ENCODE measurements around the gene DBP.

The DBP gene

GRCh38 chr19:48608798-48609263, 28.3 kb downstream of the DBP start:
- TF ChIP-seq RAD21 (IDR thresholded peaks at IDR 0.05; ENCODE audit: low read depth) (peak; percentile 16; the same call in 1 of the 2 replicates), MAX (IDR thresholded peaks at IDR 0.05) (no peak), TCF12 (IDR thresholded peaks at IDR 0.05; ENCODE audit: low read depth) (no peak), CREB1 (IDR thresholded peaks at IDR 0.05; ENCODE audit: low read depth) (no peak), ZBTB7A (IDR thresholded peaks at IDR 0.05; ENCODE audit: low read depth) (no peak)

- TF ChIP-seq TAF1 (IDR thresholded peaks at IDR 0.05; ENCODE audit: low read depth) (no peak), TEAD4 (IDR thresholded peaks at IDR 0.05) (no peak)
Observed at GRCh38 chr19:48607359-48607755, 29.8 kb downstream of the DBP start.

- TF ChIP-seq TCF12 (IDR thresholded peaks at IDR 0.05; ENCODE audit: low read depth), result no peak
- TF ChIP-seq REST (IDR thresholded peaks at IDR 0.05; ENCODE audit: low read depth), result no peak
- TF ChIP-seq MAX (IDR thresholded peaks at IDR 0.05), result no peak
- no peak for TF ChIP-seq CEBPB (IDR thresholded peaks at IDR 0.05)
- no peak for TF ChIP-seq ZBTB7A (IDR thresholded peaks at IDR 0.05; ENCODE audit: low read depth)
- no peak for TF ChIP-seq TEAD4 (IDR thresholded peaks at IDR 0.05)
- no peak for TF ChIP-seq TAF1 (IDR thresholded peaks at IDR 0.05; ENCODE audit: low read depth)
- no peak for TF ChIP-seq CREB1 (IDR thresholded peaks at IDR 0.05; ENCODE audit: low read depth)
- no peak for TF ChIP-seq NFIC (IDR thresholded peaks at IDR 0.05)
- TF ChIP-seq EP300 (IDR thresholded peaks at IDR 0.05; ENCODE audit: borderline replicate concordance), result no peak
Observed at GRCh38 chr19:48606463-48607358, 30.5 kb downstream of the DBP start, which contains the start of gene SPACA4. Gene SPACA4 (plus strand): TSS chr19:48606742. CDS start chr19:48606979, 237 bp downstream.

- TF ChIP-seq USF1 (IDR thresholded peaks at IDR 0.05), result no peak
- TF ChIP-seq EP300 (IDR thresholded peaks at IDR 0.05; ENCODE audit: borderline replicate concordance), result no peak
- TF ChIP-seq YY1 (IDR thresholded peaks at IDR 0.05; ENCODE audit: low read depth), result no peak
- no peak for TF ChIP-seq TEAD4 (IDR thresholded peaks at IDR 0.05)
- no peak for TF ChIP-seq TAF1 (IDR thresholded peaks at IDR 0.05; ENCODE audit: low read depth)
- TF ChIP-seq NFIC (IDR thresholded peaks at IDR 0.05), result no peak
- TF ChIP-seq REST (IDR thresholded peaks at IDR 0.05; ENCODE audit: low read depth), result no peak
- TF ChIP-seq ZBTB7A (IDR thresholded peaks at IDR 0.05; ENCODE audit: low read depth), result no peak
Observed at GRCh38 chr19:48603850-48604249, 33.3 kb downstream of the DBP start.

GRCh38 chr19:48603449-48603848, 33.7 kb downstream of the DBP start:
- no peak for TF ChIP-seq USF1 (IDR thresholded peaks at IDR 0.05)

GRCh38 chr19:48603001-48603400, 34.2 kb downstream of the DBP start:
- TF ChIP-seq YY1 (IDR thresholded peaks at IDR 0.05; ENCODE audit: low read depth) (no peak), CREB1 (IDR thresholded peaks at IDR 0.05; ENCODE audit: low read depth) (no peak), MAX (IDR thresholded peaks at IDR 0.05) (no peak), EP300 (IDR thresholded peaks at IDR 0.05; ENCODE audit: borderline replicate concordance) (no peak), EGR1 (IDR thresholded peaks at IDR 0.05) (no peak), FOXM1 (IDR thresholded peaks at IDR 0.05; ENCODE audit: borderline replicate concordance, low read depth) (no peak), USF1 (IDR thresholded peaks at IDR 0.05) (no peak), REST (IDR thresholded peaks at IDR 0.05; ENCODE audit: low read depth) (no peak), RAD21 (IDR thresholded peaks at IDR 0.05; ENCODE audit: low read depth) (no peak), TEAD4 (IDR thresholded peaks at IDR 0.05) (no peak), ZBTB7A (IDR thresholded peaks at IDR 0.05; ENCODE audit: low read depth) (no peak), CEBPB (IDR thresholded peaks at IDR 0.05) (no peak), TCF12 (IDR thresholded peaks at IDR 0.05; ENCODE audit: low read depth) (no peak), NFIC (IDR thresholded peaks at IDR 0.05) (no peak), TAF1 (IDR thresholded peaks at IDR 0.05; ENCODE audit: low read depth) (no peak)

All from Ishikawa (cell line).